ENCODE results near the gene OR52E6.

OR52E6 gene

DNA sequence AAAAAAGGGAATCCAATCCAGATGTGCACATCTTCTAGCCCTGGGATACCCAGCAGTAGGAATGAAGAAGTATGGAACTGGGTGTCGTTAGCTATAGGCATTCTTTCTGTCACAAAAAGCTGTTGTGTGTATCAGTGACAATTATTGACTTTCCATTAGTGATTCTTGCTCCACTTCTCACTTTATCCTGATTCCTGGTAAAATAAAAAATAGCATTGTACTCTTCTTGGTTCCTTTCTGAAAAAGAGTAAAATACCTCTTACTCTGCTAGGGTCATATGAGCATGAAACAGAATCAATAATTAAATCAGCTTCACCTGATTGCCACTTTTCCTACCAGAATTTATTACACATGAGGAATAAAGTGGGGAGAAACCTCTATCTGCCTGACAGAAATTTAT, at the start of gene OR52E6:
TSS of gene OR52E6 (minus strand) at position 101 of the 400 bp plus-strand sequence. CDS start at position 101, 0 bp downstream.
- no peak for TF ChIP-seq ZNF274 (IDR thresholded peaks at IDR 0.05; ENCODE audit: low read depth, low read length)
- H3K4me3 ChIP-seq (ENCODE audit: low read length): no peak within 1 kb of the TSS

GRCh38 chr11:5891216-5891800, 49.6 kb upstream of the OR52E6 start:
- H3K4me3 ChIP-seq (ENCODE audit: low read length): no peak overlapping the region
- TF ChIP-seq ZNF274 (IDR thresholded peaks at IDR 0.05; ENCODE audit: low read depth, low read length): no peak

GRCh38 chr11:5887661-5888060, 46.0 kb upstream of the OR52E6 start:
- no peak for TF ChIP-seq ZNF274 (IDR thresholded peaks at IDR 0.05; ENCODE audit: low read depth, low read length)
- no peak overlapping the region for H3K4me3 ChIP-seq (ENCODE audit: low read length)

GRCh38 chr11:5887172-5887571, 45.5 kb upstream of the OR52E6 start:
- H3K4me3 ChIP-seq (ENCODE audit: low read length): no peak overlapping the region
- TF ChIP-seq ZNF274 (IDR thresholded peaks at IDR 0.05; ENCODE audit: low read depth, low read length): no peak

DNA sequence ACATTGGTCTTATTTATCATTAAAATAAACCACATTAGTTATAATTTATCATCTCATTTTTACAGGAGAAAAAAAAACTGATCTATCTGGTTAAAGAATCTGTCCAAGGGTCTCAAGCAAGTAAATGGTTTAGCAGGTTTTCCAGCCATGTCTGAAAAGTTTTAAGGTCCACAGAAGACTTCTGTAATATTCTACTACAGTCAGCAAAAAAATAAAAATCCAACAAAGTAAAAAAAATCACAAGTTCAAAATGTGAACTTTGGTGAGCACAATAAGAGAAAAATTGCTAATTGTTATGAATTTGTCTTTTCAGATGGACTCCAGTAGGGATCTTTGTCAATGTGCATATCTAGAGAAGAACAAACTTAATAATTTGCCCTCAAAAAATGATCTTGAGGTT, 40.1 kb upstream of the OR52E6 start:
- TF ChIP-seq ZNF274 (IDR thresholded peaks at IDR 0.05; ENCODE audit: low read depth, low read length): no peak
- no peak overlapping the region for H3K4me3 ChIP-seq (ENCODE audit: low read length)

DNA sequence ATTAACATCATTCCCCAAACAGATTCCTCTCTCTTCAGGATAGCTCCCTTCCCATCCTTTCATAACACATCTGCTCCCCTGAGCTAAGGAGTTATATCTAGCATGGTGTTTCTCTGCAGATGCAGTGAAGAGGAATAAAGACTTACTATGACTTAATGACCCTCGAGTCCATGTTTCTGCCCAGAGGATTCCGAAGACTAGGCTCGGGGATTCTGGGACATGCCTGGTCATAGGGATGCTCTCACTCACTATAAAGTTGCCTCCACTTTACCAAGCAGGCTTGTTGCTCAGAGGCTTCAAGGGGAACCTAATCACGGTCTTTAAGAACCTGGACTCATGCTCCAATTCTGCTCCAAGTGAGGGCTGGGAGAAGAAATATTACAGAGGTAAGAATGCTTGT, 38.6 kb upstream of the OR52E6 start, which contains the start of gene OR52E4:
TSS of gene OR52E4 (plus strand) at position 301 of the 400 bp plus-strand sequence. CDS start 3,664 bp downstream, outside the sequence.
- TF ChIP-seq ZNF274 (IDR thresholded peaks at IDR 0.05; ENCODE audit: low read depth, low read length): no peak
- H3K4me3 ChIP-seq (ENCODE audit: low read length): no peak within 1 kb of the TSS

DNA sequence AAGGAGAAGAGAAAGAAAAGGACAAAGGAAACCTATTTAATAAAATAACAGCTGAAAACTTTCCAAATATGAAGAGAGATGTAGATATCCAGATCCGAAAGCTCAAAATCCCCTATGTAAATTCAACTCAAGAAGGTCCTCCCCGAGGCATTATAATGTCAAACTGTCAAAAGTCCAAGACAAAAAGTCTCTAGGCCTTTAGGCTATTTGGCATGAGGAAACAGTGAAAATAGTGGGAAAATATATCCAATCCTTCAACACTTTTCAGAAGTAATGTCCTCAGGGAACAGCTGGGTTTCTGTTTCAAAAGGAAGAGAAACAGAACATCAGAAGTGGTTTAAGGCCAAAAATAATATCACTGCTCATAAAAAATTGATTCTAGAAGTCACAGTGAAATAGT, 36.9 kb upstream of the OR52E6 start:
- H3K4me3 ChIP-seq (ENCODE audit: low read length): no peak overlapping the region
- TF ChIP-seq ZNF274 (IDR thresholded peaks at IDR 0.05; ENCODE audit: low read depth, low read length): no peak

DNA sequence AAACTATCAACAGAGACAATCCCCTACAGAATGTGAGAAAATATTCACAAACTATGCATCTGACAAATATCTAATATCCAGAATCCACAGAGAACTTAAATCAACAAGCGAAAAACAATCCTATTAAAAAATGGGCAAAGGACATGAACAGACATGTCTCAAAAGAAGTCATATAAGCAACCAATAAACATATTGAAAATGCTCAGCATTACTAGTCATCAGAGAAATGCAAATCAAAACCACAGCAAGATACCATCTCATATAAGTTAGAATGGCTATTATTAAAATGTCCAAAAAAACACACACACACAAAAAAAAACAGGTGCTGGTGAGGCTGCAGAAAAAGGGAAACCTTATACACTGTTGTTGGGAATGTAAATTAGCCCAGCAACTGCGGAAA, 24.1 kb upstream of the OR52E6 start:
- TF ChIP-seq ZNF274 (IDR thresholded peaks at IDR 0.05; ENCODE audit: low read depth, low read length): no peak
- no peak overlapping the region for H3K4me3 ChIP-seq (ENCODE audit: low read length)

DNA sequence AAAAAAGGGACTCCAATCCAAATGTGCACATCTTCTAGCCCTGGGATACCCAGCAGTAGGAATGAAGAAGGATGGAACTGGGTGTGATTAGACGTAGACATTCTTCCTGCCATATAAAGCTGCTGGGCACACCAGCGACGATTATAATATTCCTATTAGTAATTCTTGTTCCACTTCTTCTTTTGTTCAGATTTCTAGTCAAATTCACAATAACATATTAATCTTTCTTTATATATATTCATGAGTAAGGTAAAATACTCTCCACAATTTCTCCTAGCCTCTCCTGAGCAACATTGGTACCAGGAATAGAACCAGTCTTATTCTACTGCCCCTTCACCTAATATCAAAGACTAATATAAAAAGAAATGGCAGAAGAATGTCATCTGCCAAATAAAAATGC, 15.9 kb upstream of the OR52E6 start, which contains the start of gene OR52E8:
TSS of gene OR52E8 (minus strand) at position 101 of the 400 bp plus-strand sequence. CDS start at position 101, 0 bp downstream.
- TF ChIP-seq ZNF274 (IDR thresholded peaks at IDR 0.05; ENCODE audit: low read depth, low read length): no peak
- H3K4me3 ChIP-seq (ENCODE audit: low read length): no peak within 1 kb of the TSS

DNA sequence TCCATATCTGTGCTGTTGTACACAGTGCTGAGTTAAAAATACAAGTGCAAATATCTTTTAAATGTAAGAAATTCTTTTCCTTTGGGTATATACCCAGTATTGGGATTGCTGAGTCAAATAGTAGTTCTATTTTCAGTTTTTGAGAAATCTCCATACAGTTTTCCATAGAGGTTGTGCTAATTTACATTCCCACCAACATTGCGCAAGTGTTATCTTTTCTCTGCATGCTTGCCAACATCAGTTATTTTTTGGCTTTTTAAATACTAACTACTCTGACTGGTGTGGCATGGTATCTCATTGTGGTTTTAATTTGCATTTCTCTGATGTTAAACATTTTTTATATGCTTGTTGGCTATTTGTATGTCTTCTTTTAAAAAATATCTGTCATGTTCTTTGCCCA, 9.3 kb upstream of the OR52E6 start:
- TF ChIP-seq ZNF274 (IDR thresholded peaks at IDR 0.05; ENCODE audit: low read depth, low read length): no peak
- no peak overlapping the region for H3K4me3 ChIP-seq (ENCODE audit: low read length)

DNA sequence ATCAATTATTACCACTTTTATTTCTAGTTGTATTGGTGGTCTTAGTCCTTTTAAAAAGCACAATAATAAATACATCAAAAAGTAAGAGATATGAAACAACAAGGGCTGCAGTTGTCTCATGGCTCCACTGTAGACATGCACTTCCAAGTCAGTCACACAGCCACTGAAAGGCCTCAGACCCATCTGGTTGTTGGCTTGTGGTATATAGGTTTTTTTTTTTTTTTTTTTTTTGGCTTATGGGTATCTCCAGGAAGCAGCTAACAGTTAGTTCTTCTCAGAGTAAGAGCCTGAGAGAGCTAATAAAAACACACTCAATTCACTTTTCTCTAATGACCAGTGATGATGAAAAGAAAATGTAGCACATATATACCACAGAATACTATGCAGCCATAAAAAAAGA, 6.0 kb upstream of the OR52E6 start:
- no peak overlapping the region for H3K4me3 ChIP-seq (ENCODE audit: low read length)
- TF ChIP-seq ZNF274 (IDR thresholded peaks at IDR 0.05; ENCODE audit: low read depth, low read length): no peak

DNA sequence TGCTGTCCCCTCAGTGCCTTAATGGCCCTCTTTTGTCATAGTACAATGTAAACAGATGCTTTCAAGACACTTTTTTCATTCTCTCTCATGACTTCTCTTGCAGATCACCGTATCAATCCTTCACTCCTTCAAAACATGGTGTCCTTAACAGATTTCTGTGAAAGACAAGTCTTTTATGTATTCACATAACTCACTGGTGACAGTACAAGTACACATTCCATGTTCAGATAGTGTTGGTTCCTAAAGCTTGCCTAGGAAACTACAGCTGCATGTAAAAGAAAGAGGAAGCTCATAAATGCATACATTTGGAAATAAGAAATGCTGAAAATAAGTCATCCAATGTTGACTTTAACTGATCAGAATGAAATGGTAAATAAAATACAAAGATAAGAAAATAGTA, 5.0 kb upstream of the OR52E6 start:
- no peak overlapping the region for H3K4me3 ChIP-seq (ENCODE audit: low read length)
- no peak for TF ChIP-seq ZNF274 (IDR thresholded peaks at IDR 0.05; ENCODE audit: low read depth, low read length)

DNA sequence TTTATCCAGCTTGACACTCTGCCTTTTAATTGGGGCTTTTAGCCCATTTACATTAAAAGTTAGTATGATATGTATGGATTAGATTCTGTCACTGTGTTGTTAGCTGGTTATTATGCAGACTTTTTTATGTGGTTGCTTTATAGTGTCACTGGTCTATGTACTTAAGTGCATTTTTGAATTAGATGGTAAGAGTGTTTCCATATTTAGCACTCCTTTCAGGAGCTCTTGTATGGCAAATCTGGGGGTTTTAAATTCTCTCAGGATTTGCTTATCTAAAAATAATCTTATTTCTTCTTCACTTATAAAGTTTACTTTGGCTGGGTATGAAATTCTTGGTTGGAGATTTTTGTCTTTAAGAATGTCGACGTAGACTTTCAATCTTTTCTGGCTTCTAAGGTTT, 4.0 kb downstream of the OR52E6 start:
- H3K4me3 ChIP-seq (ENCODE audit: low read length): no peak overlapping the region
- no peak for TF ChIP-seq ZNF274 (IDR thresholded peaks at IDR 0.05; ENCODE audit: low read depth, low read length)

- H3K4me3 ChIP-seq (ENCODE audit: low read length): no peak overlapping the region
- no peak for TF ChIP-seq ZNF274 (IDR thresholded peaks at IDR 0.05; ENCODE audit: low read depth, low read length)
Observed at GRCh38 chr11:5833446-5833845, 8.3 kb downstream of the OR52E6 start.

DNA sequence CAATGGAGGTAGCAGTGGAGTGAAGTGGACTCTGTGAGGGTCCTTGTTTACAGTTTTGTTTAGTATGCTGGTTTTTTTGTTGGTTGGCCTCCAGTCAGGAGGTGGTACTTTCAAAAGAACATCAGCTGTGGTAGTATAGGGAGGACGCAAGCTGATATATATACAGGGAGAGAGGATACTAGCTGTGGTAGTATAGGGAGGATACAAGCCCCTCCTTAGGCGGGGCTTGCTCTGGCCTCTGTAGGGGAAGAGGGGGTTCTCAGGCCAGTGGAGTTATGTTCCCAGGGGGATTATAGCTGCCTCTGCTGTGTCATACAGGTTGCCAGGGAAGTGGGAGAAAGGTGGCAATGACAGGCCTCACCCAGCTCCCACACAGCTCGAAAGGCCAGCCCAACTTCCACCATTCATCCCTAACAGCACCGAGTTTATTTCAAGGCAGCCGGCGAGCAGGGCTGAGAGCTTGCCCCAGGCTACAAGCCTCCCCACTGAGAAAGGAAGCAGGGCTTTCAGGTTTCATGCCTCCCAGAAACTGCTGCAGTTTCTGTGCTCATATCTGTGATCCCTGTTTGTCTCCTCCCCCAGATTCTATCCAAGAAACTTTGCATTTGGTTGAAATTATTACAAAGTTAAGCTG, 10.4 kb downstream of the OR52E6 start:
- H3K4me3 ChIP-seq (ENCODE audit: low read length): no peak overlapping the region
- TF ChIP-seq ZNF274 (IDR thresholded peaks at IDR 0.05; ENCODE audit: low read depth, low read length): no peak
